T-helper 2 cell treated with Interferon-gamma antibody and Interleukin-4, amounts not matched to agents 5 μg/mL and 100 μg/mL, for 36 hours (primary cell): Measurements from ENCODE around the gene ANP32A.
A peak's percentile ranks its signal among the peaks of the same experiment; 100 is the strongest.

Experiments used
- DNase-seq: peaks from one replicate; pipeline ENCODE4 v3.0.0; 2021; ENCODE audit warnings: low spot score
- H3K27ac Mint-ChIP-seq: one replicate; pipeline ENCODE4 v1.8.0; 2021; ENCODE audit warnings: mild to moderate bottlenecking, mixed read lengths
- H3K27me3 Mint-ChIP-seq: one replicate; pipeline ENCODE4 v1.8.0; 2021; ENCODE audit warnings: low read depth, mixed read lengths
- H3K36me3 Mint-ChIP-seq: one replicate; pipeline ENCODE4 v1.8.0; 2021; ENCODE audit warnings: low read depth, mixed read lengths
- H3K4me1 Mint-ChIP-seq: one replicate; pipeline ENCODE4 v1.8.0; 2021; ENCODE audit warnings: low read depth, mixed read lengths
- H3K4me3 Mint-ChIP-seq: one replicate; pipeline ENCODE4 v1.8.0; 2022; ENCODE audit warnings: mild to moderate bottlenecking, moderate library complexity, mixed read lengths
- H3K9me3 Mint-ChIP-seq: one replicate; pipeline ENCODE4 v1.8.0; 2021; ENCODE audit warnings: mixed read lengths

ANP32A gene

GRCh38 chr15:68798346-68799094 is 22.2 kb downstream of the ANP32A start:
- H3K36me3 Mint-ChIP-seq: peaks cover 21% of the 10 kb centered on the region
- no peak overlapping the region for H3K4me3 Mint-ChIP-seq
- H3K9me3 Mint-ChIP-seq: no peaks in the 10 kb centered on the region
- DNase-seq: no peak
- H3K27me3 Mint-ChIP-seq: no peaks in the 10 kb centered on the region
- H3K27ac Mint-ChIP-seq: no peak overlapping the region
- peaks cover 73% of the 10 kb centered on the region for H3K4me1 Mint-ChIP-seq

- Mint-ChIP-seq H3K4me1 (peaks cover 80% of the 10 kb centered on the region), H3K36me3 (peaks cover 24% of the 10 kb centered on the region), H3K9me3 (no peaks in the 10 kb centered on the region), H3K27me3 (no peaks in the 10 kb centered on the region), H3K4me3 (peak overlapping the region; percentile 73), H3K27ac (peak overlapping the region; percentile 81)
- DNase-seq: peak; percentile 28
Observed at GRCh38 chr15:68797599-68798345, 22.9 kb downstream of the ANP32A start.

GRCh38 chr15:68797191-68797590 is 23.5 kb downstream of the ANP32A start:
- Mint-ChIP-seq H3K4me1 (peaks cover 84% of the 10 kb centered on the region), H3K27ac (peak overlapping the region; percentile 81), H3K27me3 (no peaks in the 10 kb centered on the region), H3K4me3 (peak overlapping the region; percentile 73), H3K36me3 (peaks cover 25% of the 10 kb centered on the region), H3K9me3 (no peaks in the 10 kb centered on the region)
- peak; percentile 60 for DNase-seq

DNA sequence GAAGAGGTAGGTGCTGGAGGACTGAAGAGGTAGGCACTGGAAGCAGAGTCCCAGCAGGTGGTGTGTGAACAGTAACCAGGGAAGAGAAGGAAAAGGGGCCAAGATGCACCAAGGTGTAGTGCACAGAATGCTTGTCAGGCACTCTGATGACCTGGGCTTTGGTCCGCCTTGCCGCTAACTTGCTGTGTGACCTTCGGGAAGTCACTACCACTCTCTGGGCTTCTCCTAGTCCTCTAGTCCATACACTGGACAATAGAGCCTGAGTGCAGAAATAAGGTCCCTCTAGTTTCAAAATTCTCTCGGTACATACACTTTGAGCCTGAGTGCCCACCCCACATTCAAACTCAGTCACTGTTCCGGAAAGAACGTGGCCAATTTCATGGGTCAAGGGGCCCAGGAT is 24.1 kb downstream of the ANP32A start:
- no peaks in the 10 kb centered on the region for H3K9me3 Mint-ChIP-seq

GRCh38 chr15:68795298-68795848 is 25.3 kb downstream of the ANP32A start:
- Mint-ChIP-seq H3K9me3 (no peaks in the 10 kb centered on the region), H3K4me3 (peak overlapping the region; percentile 71), H3K27ac (peak overlapping the region; percentile 75), H3K36me3 (peaks cover 26% of the 10 kb centered on the region), H3K4me1 (peaks cover 87% of the 10 kb centered on the region), H3K27me3 (no peaks in the 10 kb centered on the region)
- DNase-seq: peak; percentile 73

More for the DNA sequence above, 24.1 kb downstream of the ANP32A start:
- H3K36me3 Mint-ChIP-seq: peaks cover 25% of the 10 kb centered on the region
- H3K27ac Mint-ChIP-seq: peak overlapping the region; percentile 81
- peaks cover 85% of the 10 kb centered on the region for H3K4me1 Mint-ChIP-seq
- no peaks in the 10 kb centered on the region for H3K27me3 Mint-ChIP-seq
- peak overlapping the region; percentile 73 for H3K4me3 Mint-ChIP-seq
- no peak for DNase-seq

DNA sequence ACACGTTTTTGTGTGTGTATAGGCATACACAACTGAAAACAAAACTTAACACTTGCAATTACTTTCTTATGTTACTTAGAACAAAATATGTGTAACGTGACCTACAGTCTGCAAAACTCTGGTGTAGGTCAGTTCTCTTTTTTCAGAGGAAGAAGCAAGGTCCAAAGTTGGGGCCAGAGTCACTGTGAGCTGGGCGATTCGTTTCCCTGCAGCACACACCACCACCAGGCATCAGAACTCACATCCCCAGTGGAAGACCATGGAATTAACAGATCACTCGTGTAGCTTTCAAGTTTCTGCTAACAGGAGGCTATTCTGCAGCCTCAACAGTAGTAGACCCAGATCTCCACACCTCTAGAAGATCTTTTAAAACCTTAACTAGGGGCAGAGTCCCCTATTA is 25.8 kb downstream of the ANP32A start:
- no peaks in the 10 kb centered on the region for H3K27me3 Mint-ChIP-seq
- H3K4me1 Mint-ChIP-seq: peaks cover 85% of the 10 kb centered on the region
- peaks cover 26% of the 10 kb centered on the region for H3K36me3 Mint-ChIP-seq
- peak overlapping the region; percentile 75 for H3K27ac Mint-ChIP-seq
- H3K9me3 Mint-ChIP-seq: no peaks in the 10 kb centered on the region
- peak overlapping the region; percentile 71 for H3K4me3 Mint-ChIP-seq
- no peak for DNase-seq

GRCh38 chr15:68794307-68794706 is 26.4 kb downstream of the ANP32A start:
- peaks cover 85% of the 10 kb centered on the region for H3K4me1 Mint-ChIP-seq
- H3K27me3 Mint-ChIP-seq: no peaks in the 10 kb centered on the region

GRCh38 chr15:68793776-68794175 is 26.9 kb downstream of the ANP32A start:
- H3K4me3 Mint-ChIP-seq: no peak overlapping the region
- no peaks in the 10 kb centered on the region for H3K27me3 Mint-ChIP-seq
- H3K9me3 Mint-ChIP-seq: no peaks in the 10 kb centered on the region
- H3K36me3 Mint-ChIP-seq: peaks cover 19% of the 10 kb centered on the region
- H3K4me1 Mint-ChIP-seq: peaks cover 82% of the 10 kb centered on the region
- DNase-seq: no peak
- H3K27ac Mint-ChIP-seq: no peak overlapping the region

More at GRCh38 chr15:68794307-68794706, 26.4 kb downstream of the ANP32A start:
- H3K27ac Mint-ChIP-seq: no peak overlapping the region
- H3K9me3 Mint-ChIP-seq: no peaks in the 10 kb centered on the region
- DNase-seq: no peak
- no peak overlapping the region for H3K4me3 Mint-ChIP-seq
- H3K36me3 Mint-ChIP-seq: peaks cover 22% of the 10 kb centered on the region

GRCh38 chr15:68792901-68793766 is 27.6 kb downstream of the ANP32A start:
- no peak for DNase-seq
- peak overlapping the region; percentile 74 for H3K27ac Mint-ChIP-seq
- H3K4me1 Mint-ChIP-seq: peaks cover 75% of the 10 kb centered on the region
- no peaks in the 10 kb centered on the region for H3K27me3 Mint-ChIP-seq
- peaks cover 23% of the 10 kb centered on the region for H3K36me3 Mint-ChIP-seq
- H3K9me3 Mint-ChIP-seq: no peaks in the 10 kb centered on the region
- peak overlapping the region; percentile 73 for H3K4me3 Mint-ChIP-seq

DNA sequence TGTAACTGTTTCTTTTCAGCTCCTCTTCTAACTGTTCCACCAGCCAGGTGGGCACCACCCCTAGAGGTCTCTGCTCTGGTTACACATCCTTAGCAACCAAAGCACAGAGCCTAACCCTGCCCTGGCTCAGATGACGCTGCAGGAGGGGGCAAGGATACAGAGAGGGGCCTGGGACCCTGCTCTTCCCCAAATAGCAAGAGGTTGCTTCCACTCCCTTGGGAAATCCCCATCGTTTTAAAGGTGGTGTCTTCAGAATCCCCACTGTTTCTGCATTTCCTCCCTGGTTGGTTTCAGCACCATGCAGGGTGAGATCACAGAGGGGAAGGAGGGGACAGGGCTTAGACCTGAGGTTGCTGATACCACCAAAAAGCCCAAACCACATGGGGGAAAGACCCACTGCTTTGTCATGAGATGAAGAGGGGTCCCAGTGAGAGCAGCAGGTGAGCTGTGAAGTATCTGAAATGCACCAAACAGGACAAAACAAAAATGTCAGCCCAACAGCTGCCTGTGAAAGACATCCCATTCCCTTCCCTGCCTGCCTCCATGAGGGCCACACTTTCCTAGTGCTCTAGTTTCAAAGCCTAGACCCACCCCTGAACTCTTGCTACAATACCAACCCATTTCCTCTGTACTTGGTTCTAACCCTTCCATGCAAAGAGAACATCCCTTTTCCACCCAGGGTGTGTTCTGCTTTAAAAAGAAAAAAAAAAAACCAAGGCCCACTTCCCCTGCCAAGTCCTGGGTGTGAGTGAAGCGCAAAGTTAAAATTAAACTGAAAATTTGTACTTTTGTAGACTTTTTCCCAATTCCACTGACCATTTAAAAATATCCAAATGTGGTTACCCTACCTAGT is 29.0 kb downstream of the ANP32A start:
- Mint-ChIP-seq H3K4me3 (peak overlapping the region; percentile 73), H3K4me1 (peaks cover 63% of the 10 kb centered on the region), H3K36me3 (peaks cover 31% of the 10 kb centered on the region), H3K27ac (peak overlapping the region; percentile 94), H3K27me3 (no peaks in the 10 kb centered on the region), H3K9me3 (no peaks in the 10 kb centered on the region)
- peak; percentile 54 for DNase-seq

DNA sequence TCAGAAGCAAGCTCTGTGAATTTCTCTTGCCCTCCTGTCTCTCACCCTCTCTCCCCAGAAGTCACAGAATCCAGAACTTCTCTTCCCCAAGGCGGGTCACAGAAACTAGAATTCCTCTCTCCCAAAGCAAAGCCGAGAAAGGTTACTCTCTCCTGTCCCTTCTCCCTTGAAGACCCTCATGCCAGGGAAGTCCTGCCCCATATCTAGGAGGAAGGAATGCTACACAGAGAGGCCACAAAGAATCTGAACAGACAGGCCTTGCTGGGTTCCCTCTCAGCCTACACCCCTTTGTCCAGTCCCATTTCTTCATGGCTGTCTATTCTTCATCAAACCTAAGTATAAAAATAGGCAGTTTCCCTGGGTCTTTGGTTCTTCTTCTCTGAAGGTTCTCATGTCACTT is 29.8 kb downstream of the ANP32A start:
- Mint-ChIP-seq H3K27ac (peak overlapping the region; percentile 94), H3K4me1 (peaks cover 60% of the 10 kb centered on the region), H3K27me3 (no peaks in the 10 kb centered on the region), H3K36me3 (peaks cover 36% of the 10 kb centered on the region), H3K9me3 (no peaks in the 10 kb centered on the region), H3K4me3 (peak overlapping the region; percentile 73)
- no peak for DNase-seq

GRCh38 chr15:68790242-68790575 is 30.5 kb downstream of the ANP32A start:
- Mint-ChIP-seq H3K36me3 (peaks cover 40% of the 10 kb centered on the region), H3K4me1 (peaks cover 61% of the 10 kb centered on the region), H3K4me3 (no peak overlapping the region), H3K27me3 (no peaks in the 10 kb centered on the region), H3K27ac (peak overlapping the region; percentile 94), H3K9me3 (no peaks in the 10 kb centered on the region)
- no peak for DNase-seq
